GM04503 (cell line): ENCODE data around the gene SEMA4G.

Source experiments
- DNase-seq: peaks from one replicate; pipeline ENCODE4 v3.0.0-alpha.2; 2012; ENCODE audit warnings: low read depth

SEMA4G gene

GRCh38 chr10:101007915-101008822 lies 38.9 kb downstream of the SEMA4G start:
- DNase-seq: no peak

GRCh38 chr10:101008823-101009423 lies 39.6 kb downstream of the SEMA4G start:
- DNase-seq: no peak

DNA sequence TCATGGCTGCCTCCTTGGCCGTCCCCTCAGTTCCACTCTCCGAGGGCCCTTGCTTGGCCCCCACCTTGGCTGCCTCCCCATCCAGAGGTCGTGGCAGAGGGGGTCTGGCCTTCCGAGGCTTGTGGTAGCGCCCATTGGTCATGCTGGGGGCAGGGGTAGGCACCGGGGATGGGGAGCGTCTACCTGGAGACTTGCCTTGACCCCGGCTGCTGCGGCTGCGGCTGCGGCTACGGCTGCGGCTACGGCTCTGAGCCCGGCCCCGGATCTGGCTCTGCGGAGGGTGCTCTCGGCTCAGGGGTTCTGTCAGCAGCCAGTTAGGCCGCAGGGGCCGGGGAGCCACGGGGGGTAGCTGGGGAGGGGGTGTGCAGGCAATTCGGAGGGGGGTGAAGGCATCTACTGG lies 41.0 kb downstream of the SEMA4G start:
- no peak for DNase-seq

GRCh38 chr10:101011517-101012423 lies 42.5 kb downstream of the SEMA4G start:
- no peak for DNase-seq

DNA sequence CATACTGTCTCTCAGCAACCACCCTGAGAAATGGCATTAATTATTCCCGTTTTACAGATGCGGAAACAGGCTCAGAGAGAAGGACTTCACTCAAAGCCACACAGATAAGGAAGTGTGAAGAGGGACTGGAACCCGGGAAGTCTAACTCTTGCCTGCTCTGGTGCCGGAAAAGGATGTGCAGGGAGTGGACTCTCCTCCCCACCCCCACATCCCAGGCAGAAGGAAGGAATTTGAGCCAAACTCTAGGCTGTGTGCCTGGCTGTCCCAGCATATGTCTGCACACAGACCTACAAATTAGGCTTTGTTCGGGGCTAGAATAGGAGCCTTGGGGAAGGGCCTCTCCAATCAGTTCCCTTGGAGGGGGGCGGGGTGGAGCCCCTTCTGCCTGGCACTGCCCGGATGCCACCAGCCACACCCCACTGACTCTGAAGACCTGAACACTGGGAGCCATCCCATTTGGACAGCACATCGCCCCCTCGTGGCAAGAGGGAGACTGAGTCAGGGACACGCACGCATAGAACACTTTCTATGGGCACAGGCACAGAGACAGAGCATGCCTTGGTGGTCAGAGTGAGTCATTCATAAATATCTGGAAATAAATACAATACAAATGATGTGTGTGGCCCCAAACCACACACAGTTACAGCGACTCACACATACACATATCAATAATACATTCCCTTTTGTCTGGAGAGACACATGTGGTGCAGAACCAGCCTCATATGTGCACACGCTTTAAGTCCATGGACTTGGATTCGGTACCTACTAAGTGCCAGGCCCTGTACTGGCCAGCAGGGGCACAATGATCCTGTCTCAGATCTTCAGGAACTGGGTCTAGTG lies 43.4 kb downstream of the SEMA4G start:
- DNase-seq: peak; percentile 78

DNA sequence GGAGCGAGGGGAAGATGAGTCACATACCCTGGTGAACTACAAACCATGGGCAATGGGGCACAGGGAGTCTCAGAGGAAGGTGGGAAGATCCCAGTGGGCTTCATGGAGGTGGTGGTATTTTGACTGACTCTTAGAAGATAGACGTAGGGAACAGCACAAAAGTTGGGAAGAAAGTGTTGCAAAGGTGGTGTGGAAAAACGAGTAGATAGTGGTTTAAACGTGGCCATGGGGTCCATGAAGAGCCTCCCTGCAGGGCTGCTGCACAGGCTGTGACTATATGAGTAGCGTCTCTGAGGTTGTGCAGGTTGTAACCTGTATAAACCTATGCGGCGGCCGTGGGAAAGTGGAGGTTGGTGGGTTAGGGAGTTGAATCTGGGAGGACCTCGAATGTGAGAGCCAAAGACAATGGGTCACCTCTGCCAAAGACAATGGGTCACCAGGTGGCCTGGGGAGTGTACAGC lies 44.1 kb downstream of the SEMA4G start:
- DNase-seq: no peak

- DNase-seq: no peak
These were observed 45.1 kb downstream of the SEMA4G start for GRCh38 chr10:101014230-101014884.

- peak; percentile 82 for DNase-seq
These were observed 45.8 kb downstream of the SEMA4G start for GRCh38 chr10:101014966-101015581.

GRCh38 chr10:101015582-101015973 lies 46.3 kb downstream of the SEMA4G start:
- DNase-seq: no peak

- DNase-seq: no peak
These were observed 47.5 kb downstream of the SEMA4G start for GRCh38 chr10:101016814-101017213.

DNA sequence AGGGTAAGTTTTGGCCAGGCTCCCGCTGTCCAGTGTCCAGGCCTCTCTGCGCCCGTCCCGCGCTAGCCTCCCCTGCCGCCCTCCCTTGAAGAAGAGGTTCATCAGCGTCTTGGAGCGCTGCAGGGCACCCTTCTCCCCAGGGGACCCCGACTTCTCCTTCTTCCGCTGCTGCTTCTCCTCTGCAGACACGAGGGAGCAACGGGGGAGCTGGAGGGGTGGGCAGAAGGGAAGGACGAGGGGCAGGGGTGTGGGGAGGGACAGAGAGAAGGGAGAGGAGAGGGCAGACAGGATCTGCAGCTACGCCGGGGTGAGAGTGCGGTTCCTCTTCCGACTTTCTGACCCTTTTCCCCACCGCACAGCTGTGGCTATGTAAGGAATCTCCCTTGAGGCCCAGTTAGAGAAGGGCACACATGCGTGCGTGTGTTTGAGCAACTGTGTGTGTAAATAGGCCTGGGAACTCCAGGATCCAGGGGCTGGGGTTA lies 48.9 kb downstream of the SEMA4G start:
- DNase-seq: no peak

GRCh38 chr10:101018600-101019439 lies 49.5 kb downstream of the SEMA4G start:
- no peak for DNase-seq
